IPS DF 4.7 (cell line): ENCODE results near the gene TIAM2.

Experiments
- DNase-seq: peaks from one replicate; pipeline ENCODE4 v3.0.0-alpha.2; 2013; ENCODE audit warnings: low spot score; ENCODE audit errors: extremely low read depth

Gene TIAM2

DNA sequence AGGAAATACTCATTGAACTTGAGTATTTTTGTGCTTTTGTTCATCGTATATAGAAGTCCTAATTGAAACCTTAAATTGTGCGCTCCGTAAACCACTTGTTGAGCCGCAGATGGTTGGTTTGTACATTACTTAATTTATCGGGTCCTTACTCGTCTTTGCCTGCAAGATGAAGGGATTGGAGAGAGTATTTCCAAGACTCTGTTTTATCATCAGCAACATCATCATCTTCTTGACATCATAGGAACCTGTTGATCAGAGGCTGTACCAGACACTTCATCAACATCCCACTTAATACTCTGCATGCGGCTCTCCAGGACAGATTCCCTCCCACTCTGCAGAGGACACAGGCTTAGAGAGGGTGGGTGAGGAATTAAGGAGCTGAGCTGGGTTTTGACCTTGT is 28.6 kb downstream of the TIAM2 start:
- DNase-seq, result no peak

GRCh38 chr6:155024391-155025027 is 29.4 kb downstream of the TIAM2 start:
- DNase-seq, result no peak

GRCh38 chr6:155026022-155026705 is 31.0 kb downstream of the TIAM2 start:
- no peak for DNase-seq

DNA sequence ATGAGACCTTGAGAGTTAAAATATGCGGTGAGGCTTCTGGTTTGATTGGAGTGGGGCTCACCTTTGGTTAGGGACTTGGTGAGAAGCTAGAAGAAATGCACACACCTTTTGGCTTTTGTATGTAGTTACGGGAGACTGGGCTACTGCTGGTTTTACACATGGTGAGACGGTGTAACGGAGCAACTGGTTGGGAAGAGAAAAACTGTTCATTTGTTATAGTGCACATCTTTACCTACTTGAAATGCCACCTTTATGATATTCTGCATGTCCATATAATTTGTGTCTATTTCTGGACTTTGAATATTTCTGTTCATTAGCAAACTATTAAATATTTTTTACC is 31.6 kb downstream of the TIAM2 start:
- no peak for DNase-seq

- DNase-seq, result no peak
Observed at GRCh38 chr6:155030148-155030720, 35.1 kb downstream of the TIAM2 start.

GRCh38 chr6:155031091-155031490 is 36.0 kb downstream of the TIAM2 start:
- no peak for DNase-seq

GRCh38 chr6:155033021-155033791 is 38.1 kb downstream of the TIAM2 start:
- DNase-seq, result no peak

- DNase-seq, result no peak
Observed at GRCh38 chr6:155036907-155037306, 41.8 kb downstream of the TIAM2 start.

- no peak for DNase-seq
Observed at GRCh38 chr6:155038104-155038503, 43.0 kb downstream of the TIAM2 start.

GRCh38 chr6:155038527-155038926 is 43.4 kb downstream of the TIAM2 start:
- DNase-seq, result no peak

DNA sequence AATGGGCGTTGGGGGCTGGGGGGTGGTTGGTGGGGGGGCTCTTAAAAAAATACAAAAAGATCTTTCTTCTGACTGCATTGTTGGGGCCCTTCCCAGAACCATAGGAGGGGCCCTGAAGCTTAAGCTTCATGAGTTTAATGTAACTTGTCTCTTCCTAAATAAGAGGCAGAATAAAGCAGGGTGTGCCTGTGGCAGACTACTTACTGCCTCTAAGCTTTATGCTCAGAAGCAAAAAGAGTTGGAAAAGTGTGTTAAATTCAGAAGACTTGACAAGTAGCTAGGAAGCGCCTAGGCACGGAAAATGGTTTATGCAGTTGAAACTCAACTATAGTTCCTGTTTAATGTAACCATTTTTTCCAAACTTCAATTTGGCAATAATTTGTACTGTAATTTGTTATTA is 44.5 kb downstream of the TIAM2 start:
- DNase-seq, result no peak

DNA sequence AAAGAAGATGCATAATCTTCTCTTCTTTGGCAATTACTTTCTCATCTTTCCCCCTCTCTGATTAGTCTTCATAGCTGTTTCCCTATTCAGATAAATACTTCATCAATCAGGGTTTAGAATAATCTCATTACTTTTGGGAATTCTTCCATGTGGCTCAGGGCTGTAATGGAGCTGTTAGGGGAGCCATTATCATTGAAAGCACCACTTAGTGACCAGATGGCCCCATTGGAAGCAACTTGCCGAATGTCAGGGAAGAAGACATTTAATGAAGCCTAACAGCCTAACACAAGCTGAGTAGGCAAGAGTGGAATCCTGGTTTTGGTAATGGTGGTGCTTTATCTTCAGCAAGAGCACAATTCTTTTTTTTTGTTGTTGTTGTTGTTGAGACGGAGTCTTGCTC is 45.0 kb downstream of the TIAM2 start:
- no peak for DNase-seq

DNA sequence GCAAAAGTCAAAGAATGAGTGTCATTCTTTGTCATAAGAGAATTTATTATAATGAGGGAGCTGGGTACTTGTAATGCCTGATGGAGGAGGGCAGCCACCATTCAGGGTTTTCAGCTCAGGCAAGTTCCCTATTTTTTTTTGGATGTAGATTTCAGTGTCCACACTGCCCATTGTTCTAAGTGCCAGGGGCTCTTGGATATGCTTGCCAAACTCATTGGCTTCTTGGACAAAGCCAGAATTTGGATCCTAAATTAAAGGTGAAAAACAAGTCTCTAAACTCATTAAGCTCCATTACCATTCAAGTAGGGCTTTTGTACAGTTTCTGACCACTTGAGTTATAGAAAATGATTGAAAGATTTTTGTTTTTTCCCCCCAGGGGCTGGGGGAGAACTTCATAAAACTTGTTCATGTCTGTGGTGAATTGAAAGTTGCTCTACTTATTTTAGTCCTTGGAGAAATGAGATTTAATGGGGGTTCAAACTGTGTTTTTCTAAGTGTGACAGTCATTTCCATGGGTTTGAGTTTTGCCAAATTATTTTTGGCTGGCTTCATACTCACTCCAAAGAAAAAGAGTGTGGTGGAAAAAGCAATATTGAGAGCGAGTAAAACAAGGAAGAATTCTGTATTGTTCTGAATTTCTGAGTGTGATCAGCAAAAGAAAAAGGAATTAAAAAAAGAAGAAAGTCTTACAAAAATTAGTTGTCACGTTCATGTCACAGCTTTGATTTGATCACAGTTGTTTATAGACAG is 46.0 kb downstream of the TIAM2 start:
- no peak for DNase-seq

- no peak for DNase-seq
Observed at GRCh38 chr6:155041741-155042279, 46.7 kb downstream of the TIAM2 start.

DNA sequence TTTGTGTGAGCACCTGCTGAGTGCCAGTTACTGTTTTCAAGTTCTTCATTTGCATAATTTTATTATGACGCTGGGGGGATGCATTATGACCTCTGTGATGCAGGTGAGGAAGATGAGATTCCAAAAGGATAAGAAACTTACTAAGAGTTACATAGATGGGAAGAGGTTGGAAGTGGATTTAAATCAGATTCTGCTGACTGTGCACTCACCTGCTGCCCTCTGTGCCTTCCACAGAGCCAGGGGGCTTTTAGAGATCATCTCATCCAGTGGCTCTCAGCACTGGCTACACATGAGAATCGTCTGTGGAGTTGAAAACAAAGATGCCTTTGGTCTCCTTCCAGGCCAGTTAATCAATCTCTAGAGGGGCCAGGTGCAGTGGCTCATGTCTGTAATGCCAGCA is 47.9 kb downstream of the TIAM2 start:
- no peak for DNase-seq

DNA sequence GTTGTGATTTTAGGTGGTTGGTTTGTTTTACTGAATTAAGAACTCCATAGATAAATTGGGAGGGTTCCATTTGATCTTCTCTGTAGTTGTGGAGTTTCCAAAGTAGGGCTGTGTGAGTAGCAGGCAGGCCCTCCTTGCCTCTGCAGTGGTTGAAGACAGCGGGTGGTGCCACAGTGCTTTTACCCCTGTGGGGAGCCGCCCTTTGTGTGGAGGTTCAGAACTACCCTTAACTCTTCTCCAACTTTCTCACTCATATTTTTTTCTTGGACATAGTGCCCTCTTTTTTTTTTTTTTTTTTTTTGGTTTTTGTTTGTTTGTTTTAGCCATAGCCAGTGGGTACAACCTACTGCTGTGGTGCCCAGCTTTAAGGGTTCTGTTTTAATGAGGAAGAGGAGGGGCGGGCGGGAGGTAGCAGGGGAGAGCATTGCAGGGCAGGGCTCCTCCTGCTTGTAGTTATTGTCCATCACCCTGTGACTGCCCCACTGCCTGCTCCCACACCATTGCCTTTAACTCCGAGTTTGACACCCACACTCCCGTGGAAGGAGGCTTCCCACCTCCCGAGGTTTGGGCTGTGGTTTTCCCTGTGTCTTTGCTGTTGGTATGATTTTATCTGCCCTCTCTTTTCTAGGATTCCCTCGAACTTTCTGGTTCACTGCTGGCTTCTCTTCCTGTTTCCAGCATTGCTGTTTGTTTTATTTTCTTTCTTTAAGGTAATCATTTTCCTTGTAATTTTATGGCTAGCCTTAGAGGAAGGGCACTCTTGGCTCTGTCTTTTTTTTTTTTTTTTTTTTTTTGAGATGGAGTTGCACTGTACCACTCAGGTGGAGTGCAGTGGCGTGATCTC is 50.7 kb downstream of the TIAM2 start:
- DNase-seq, result no peak

GRCh38 chr6:155047523-155047922 is 52.4 kb downstream of the TIAM2 start:
- no peak for DNase-seq

GRCh38 chr6:155050311-155050710 is 55.2 kb downstream of the TIAM2 start:
- no peak for DNase-seq

DNA sequence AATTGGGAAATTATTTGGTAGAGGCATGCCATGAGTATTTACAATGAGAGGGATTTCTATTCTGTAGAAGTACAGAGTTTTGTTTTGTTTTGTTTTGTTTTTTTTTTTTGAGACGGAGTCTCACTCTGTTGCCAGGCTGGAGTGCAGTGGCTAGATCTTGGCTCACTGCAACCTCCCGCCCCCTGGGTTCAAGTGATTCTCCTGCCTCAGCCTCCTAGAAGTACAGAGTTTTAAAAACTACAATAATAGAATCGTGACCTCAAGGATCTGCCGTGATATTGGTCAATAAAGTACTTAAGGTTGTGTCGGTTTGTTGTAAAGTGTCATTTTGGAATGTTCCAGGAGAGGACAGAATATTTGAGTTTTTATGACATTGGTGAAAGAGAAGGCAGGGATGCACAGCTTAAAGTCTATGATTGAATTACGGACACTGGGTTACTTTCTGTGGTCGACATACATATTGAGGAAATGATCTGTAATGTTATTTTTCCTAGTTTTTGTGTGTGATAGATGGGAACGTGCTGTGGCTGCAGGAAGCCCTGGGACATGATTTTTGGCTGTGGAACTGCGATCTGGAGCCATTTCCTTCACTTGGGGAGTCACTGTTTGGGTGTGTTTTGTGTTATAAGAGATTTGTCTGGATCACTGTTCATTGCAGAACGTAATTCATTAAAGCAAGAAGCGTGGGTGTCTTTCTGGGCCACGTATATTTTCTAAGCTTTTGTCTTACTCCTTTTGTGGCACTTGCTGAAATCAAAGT is 59.6 kb downstream of the TIAM2 start:
- DNase-seq, result no peak

DNA sequence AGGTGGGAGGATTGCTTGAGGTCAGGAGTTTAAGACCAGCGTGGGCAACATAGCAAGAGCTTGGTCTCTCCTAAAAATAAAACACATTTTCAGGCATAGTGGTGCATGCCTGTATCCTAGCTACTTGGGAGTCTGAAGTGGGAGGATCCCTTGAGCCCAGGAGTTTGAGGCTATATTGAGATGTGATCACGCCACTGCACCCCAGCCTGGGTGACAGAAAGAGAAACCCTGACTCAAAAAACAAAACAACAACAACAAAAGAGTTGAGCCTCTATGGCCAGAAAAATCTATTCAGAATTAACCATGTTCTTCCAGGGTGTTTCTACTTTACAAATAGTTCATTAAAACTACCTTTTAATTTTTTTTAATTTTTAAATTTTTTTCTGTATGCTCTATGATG is 60.6 kb downstream of the TIAM2 start:
- no peak for DNase-seq
